Ectodermal cell (in vitro differentiated cells): ENCODE measurements around the gene PGBD5.

ENCODE experiments used
- H3K27ac ChIP-seq: 2 replicates; pipeline ENCODE4 v1.7.0; 2013; ENCODE audit warnings: mild to moderate bottlenecking, low read depth, low read length; ENCODE audit not compliant: insufficient read depth, poor library complexity, severe bottlenecking
- H3K27me3 ChIP-seq: 2 replicates; pipeline ENCODE4 v1.7.0; 2013; ENCODE audit warnings: mild to moderate bottlenecking, low read length; ENCODE audit not compliant: insufficient read depth, control insufficient read depth, poor library complexity, severe bottlenecking
- H3K36me3 ChIP-seq: one replicate; pipeline ENCODE4 v1.7.0; 2013; ENCODE audit warnings: low read length; ENCODE audit not compliant: control insufficient read depth, insufficient read depth
- H3K4me1 ChIP-seq: one replicate; pipeline ENCODE4 v1.7.0; 2013; ENCODE audit warnings: low read length; ENCODE audit not compliant: control insufficient read depth, insufficient read depth
- H3K4me3 ChIP-seq: 2 replicates; pipeline ENCODE4 v1.7.0; 2013; ENCODE audit warnings: low read depth, low read length, control low read depth; ENCODE audit not compliant: insufficient read depth
- H3K9me3 ChIP-seq: 2 replicates; pipeline ENCODE4 v1.7.0; 2013; ENCODE audit warnings: mild to moderate bottlenecking, low read length, moderate library complexity; ENCODE audit not compliant: control insufficient read depth
- WGBS, 2 experiments: methylation state at CpG; one replicate each; pipeline ENCODE4 v1.1.7; 2013; ENCODE audit warnings: missing lambda C conversion rate in 2 of 2; 5-methylcytosine and 5-hydroxymethylcytosine counted together

PGBD5 gene

DNA sequence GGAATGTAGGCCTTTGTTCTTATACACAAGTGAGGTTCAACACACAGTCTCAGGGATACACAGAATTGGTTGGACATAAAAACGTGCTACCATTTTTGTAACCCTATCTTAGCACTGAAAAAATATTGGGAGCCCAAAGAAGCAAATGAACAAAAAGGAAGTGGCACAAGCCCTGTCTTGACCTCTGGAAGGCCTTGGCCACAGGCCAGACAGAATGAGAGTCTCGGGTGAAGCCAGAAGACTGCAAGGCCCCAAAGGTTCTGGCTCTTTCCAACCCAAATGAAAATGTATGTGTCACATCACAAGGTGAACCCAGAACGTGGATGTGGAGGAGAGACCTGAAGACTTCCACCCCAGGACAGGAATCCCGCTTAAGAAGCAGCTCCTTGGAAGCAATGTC lies 57.3 kb downstream of the PGBD5 start:
- no peak overlapping the region for H3K27ac ChIP-seq
- H3K4me1 ChIP-seq, result peaks cover 6% of the 10 kb centered on the region
- no peaks in the 10 kb centered on the region for H3K36me3 ChIP-seq
- H3K27me3 ChIP-seq, result no peaks in the 10 kb centered on the region
- no peaks in the 10 kb centered on the region for H3K9me3 ChIP-seq
- 68% methylated on average over 4 of the region's 4 CpGs for WGBS, 2 experiments
- H3K4me3 ChIP-seq, result no peak overlapping the region

DNA sequence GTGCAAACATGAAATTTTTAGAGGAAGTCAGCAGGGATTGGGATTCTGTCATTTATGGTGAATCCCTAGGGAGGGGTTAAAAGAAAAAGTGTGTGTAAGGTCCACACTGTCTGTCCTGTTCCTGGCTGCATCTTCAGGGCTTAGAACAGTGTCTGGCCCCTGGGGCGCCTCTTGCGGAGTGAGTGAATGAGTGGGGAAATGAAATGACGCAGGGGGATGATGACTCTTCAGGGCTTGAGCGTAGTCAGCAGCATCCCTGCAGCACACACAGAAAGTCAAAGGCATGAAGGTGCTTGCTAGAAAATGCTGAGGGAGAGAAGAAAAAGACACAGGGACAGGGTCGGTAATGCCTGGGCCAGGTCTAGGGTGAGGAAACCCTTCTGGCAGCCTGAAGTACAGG lies 57.8 kb downstream of the PGBD5 start:
- Histone ChIP-seq H3K36me3 (no peaks in the 10 kb centered on the region), H3K4me1 (peaks cover 6% of the 10 kb centered on the region), H3K9me3 (no peaks in the 10 kb centered on the region), H3K27ac (no peak overlapping the region), H3K4me3 (no peak overlapping the region), H3K27me3 (no peaks in the 10 kb centered on the region)
- WGBS, 2 experiments, result 76% methylated on average over 5 of the region's 5 CpGs

GRCh38 chr1:230366504-230366915 lies 59.6 kb downstream of the PGBD5 start:
- Histone ChIP-seq H3K27me3 (no peaks in the 10 kb centered on the region), H3K36me3 (no peaks in the 10 kb centered on the region), H3K27ac (no peak overlapping the region), H3K9me3 (no peaks in the 10 kb centered on the region), H3K4me1 (peaks cover 6% of the 10 kb centered on the region), H3K4me3 (no peak overlapping the region)
- WGBS, 2 experiments, result 84% methylated on average over 7 of the region's 7 CpGs

GRCh38 chr1:230365723-230366307 lies 60.3 kb downstream of the PGBD5 start:
- Histone ChIP-seq H3K27ac (no peak overlapping the region), H3K4me3 (no peak overlapping the region), H3K36me3 (no peaks in the 10 kb centered on the region), H3K27me3 (no peaks in the 10 kb centered on the region), H3K4me1 (peaks cover 6% of the 10 kb centered on the region), H3K9me3 (no peaks in the 10 kb centered on the region)
- WGBS, 2 experiments, result 89% methylated on average over 3 of the region's 3 CpGs

DNA sequence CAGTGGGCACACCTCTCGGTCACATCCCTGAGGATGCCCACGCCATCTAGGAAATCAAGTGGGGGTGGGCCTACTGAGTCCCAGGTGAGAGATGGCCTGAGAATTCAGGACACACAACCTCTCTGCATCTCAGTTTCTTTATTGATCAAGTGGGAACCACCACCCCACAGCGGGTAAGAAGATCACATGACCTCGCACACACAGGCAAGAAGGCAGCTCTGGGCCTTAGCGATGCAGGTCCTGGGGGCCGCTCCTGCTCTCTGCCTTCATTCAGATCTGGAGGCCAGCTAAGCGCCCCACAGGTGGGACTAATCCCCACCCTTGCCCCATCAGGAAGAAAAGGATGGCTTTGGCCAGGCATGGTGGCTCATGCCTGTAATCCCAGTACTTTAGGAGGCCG lies 63.2 kb downstream of the PGBD5 start:
- WGBS, 2 experiments, result 93 to 95% methylated on average over 8 of the region's 8 CpGs
- no peaks in the 10 kb centered on the region for H3K27me3 ChIP-seq
- H3K36me3 ChIP-seq, result no peaks in the 10 kb centered on the region
- H3K27ac ChIP-seq, result no peak overlapping the region
- no peaks in the 10 kb centered on the region for H3K9me3 ChIP-seq
- H3K4me1 ChIP-seq, result peaks cover 6% of the 10 kb centered on the region
- no peak overlapping the region for H3K4me3 ChIP-seq

- peaks cover 6% of the 10 kb centered on the region for H3K4me1 ChIP-seq
- H3K27me3 ChIP-seq, result no peaks in the 10 kb centered on the region
- no peak overlapping the region for H3K4me3 ChIP-seq
- WGBS, 2 experiments, result 93 to 95% methylated on average over 10 of the region's 10 CpGs
- H3K9me3 ChIP-seq, result no peaks in the 10 kb centered on the region
- H3K27ac ChIP-seq, result no peak overlapping the region
- H3K36me3 ChIP-seq, result no peaks in the 10 kb centered on the region
Measured at GRCh38 chr1:230361941-230362340, 64.2 kb downstream of the PGBD5 start.

DNA sequence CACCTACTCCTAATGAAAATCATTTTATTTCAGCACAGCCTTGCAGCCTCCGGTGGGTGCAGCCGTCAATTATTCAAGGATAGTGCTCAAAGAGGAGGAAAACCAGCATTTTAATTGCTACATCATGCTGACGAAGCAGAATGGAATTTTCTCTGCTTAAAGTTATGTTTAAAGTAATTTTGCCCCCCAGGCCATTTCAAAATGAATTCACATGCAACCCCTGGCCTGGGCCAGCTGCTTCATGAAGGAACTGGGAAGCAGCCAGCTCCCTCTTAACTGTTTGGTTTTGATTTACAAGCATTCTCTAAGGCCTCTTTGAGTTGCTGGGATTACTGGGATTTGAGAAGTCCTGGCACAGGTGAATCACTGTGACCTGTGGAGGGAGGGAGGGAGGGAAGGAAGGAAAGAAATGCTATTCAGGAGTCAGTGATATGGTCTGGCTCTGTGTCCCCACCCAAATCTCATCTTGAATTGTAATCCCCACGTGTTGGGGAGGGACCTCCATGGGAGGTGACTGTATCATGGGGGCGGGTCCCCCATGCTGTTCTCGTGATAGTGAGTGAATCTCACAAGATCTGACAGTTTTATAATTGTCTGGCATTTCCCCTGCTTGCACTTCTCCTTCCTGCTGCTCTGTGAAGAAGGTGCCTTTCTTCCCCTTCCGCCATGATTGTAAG lies 66.0 kb downstream of the PGBD5 start:
- H3K4me3 ChIP-seq, result no peak overlapping the region
- WGBS, 2 experiments, result 88 to 89% methylated on average over 7 of the region's 7 CpGs

GRCh38 chr1:230356869-230357794 lies 69.0 kb downstream of the PGBD5 start:
- 90 to 91% methylated on average over 45 to 46 of the region's 47 CpGs for WGBS, 2 experiments
- Histone ChIP-seq H3K27me3 (no peaks in the 10 kb centered on the region), H3K4me1 (no peaks in the 10 kb centered on the region), H3K27ac (no peak overlapping the region), H3K36me3 (no peaks in the 10 kb centered on the region), H3K4me3 (no peak overlapping the region), H3K9me3 (no peaks in the 10 kb centered on the region)

More for the DNA sequence above, 66.0 kb downstream of the PGBD5 start:
- H3K9me3 ChIP-seq, result no peaks in the 10 kb centered on the region
- H3K27me3 ChIP-seq, result no peaks in the 10 kb centered on the region
- H3K36me3 ChIP-seq, result no peaks in the 10 kb centered on the region
- no peaks in the 10 kb centered on the region for H3K4me1 ChIP-seq
- no peak overlapping the region for H3K27ac ChIP-seq

DNA sequence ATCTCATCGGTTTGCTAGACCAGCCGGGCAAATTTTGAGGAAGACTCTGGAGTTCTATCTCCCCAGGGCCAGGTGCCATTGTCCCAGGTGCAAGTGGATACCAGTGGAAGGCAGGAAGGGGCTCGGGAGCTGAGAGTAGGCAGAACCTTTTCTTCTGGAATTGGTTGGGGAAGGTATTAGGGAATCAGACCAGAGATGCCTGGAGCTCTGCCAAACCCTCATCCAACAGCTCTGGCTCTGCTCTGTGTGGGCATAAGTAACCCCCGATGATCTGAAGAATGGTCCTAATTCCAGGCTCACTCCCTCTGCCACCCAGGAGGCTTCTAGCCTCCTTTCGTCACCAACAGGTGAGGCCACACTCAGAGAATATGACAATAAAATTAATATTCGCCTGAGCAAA lies 69.9 kb downstream of the PGBD5 start:
- 95 to 96% methylated on average over 6 of the region's 6 CpGs for WGBS, 2 experiments
- Histone ChIP-seq H3K4me1 (no peaks in the 10 kb centered on the region), H3K36me3 (no peaks in the 10 kb centered on the region)

GRCh38 chr1:230355594-230355993 lies 70.5 kb downstream of the PGBD5 start:
- H3K36me3 ChIP-seq, result no peaks in the 10 kb centered on the region
- WGBS, 2 experiments, result 92 to 93% methylated on average over 10 of the region's 10 CpGs
- no peak overlapping the region for H3K27ac ChIP-seq
- H3K4me1 ChIP-seq, result no peaks in the 10 kb centered on the region
- H3K9me3 ChIP-seq, result no peaks in the 10 kb centered on the region
- no peak overlapping the region for H3K4me3 ChIP-seq
- no peaks in the 10 kb centered on the region for H3K27me3 ChIP-seq

More for the DNA sequence above, 69.9 kb downstream of the PGBD5 start:
- Histone ChIP-seq H3K4me3 (no peak overlapping the region), H3K27me3 (no peaks in the 10 kb centered on the region), H3K27ac (no peak overlapping the region), H3K9me3 (no peaks in the 10 kb centered on the region)
